ENCODE measurements around the gene MCOLN2.

The MCOLN2 gene

DNA sequence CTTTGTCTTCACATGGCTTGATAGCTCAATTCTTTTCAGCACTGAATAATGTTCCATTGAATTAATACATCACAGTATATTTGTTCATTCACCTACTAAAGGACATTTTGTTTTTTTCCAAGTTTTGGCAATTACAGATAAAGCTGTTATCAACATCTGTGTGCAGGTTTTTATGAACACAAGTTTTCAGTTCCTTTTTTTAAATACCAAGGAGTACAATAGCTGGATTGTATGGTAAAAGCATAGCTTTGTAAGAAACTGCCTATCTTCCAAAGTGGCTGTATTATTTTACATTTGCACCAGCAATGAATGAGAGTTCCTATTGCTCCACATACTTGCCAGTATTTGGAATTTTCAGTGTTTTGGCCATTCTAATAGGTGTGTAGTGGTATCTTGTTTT is 4.8 kb upstream of the MCOLN2 start:
- no peak for DNase-seq (ENCODE audit: low read depth, low spot score)
- H3K4me3 ChIP-seq (ENCODE audit: low read depth, low read length) = no peak overlapping the region
- ChIA-PET POLR2A (no interaction called here), CTCF (interaction anchor here (1.5 kb wide), 1 partner anchor 57 kb away, joined by 6 read pairs; no protein-coding TSS in a partner anchor)
- TF ChIP-seq, protein P1, sequence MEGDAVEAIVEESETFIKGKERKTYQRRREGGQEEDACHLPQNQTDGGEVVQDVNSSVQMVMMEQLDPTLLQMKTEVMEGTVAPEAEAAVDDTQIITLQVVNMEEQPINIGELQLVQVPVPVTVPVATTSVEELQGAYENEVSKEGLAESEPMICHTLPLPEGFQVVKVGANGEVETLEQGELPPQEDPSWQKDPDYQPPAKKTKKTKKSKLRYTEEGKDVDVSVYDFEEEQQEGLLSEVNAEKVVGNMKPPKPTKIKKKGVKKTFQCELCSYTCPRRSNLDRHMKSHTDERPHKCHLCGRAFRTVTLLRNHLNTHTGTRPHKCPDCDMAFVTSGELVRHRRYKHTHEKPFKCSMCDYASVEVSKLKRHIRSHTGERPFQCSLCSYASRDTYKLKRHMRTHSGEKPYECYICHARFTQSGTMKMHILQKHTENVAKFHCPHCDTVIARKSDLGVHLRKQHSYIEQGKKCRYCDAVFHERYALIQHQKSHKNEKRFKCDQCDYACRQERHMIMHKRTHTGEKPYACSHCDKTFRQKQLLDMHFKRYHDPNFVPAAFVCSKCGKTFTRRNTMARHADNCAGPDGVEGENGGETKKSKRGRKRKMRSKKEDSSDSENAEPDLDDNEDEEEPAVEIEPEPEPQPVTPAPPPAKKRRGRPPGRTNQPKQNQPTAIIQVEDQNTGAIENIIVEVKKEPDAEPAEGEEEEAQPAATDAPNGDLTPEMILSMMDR (IDR thresholded peaks at IDR 0.05; ENCODE audit: insufficient read depth, low read length, missing control alignments) = no peak

DNA sequence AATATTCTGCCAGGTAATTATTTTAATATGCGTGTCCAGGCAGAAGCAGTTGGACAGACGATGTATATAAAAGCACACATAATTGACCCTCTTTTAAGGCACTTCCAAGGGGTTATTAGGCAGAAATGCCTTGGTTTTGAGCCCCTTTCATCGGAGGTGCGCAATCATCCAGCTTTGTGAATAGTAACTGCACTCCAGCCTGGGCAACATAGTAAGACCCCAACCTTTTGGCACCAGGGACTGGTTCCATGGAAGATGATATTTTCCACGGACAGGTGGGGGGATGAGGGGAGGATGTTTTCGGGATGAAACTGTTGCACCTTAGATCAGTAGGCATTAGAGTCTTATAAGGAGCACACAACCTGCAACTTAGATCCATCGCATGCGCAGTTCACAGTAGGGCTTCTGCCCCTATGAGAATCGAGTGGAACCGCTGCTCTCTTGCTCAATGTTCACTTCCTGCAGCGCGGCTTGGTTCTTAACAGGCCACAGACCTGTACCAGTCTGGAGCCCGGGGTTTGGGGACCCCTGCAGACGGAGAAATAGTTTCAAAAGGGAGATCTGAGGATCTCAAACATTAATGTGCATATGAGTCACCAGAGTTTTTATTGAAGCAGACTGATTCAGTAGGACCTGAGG is 1.8 kb upstream of the MCOLN2 start:
- no peak for DNase-seq (ENCODE audit: low read depth, low spot score)
- no peak overlapping the region for H3K4me3 ChIP-seq (ENCODE audit: low read depth, low read length)
- POLR2A ChIA-PET = no interaction called here
- TF ChIP-seq, protein P1 (IDR thresholded peaks at IDR 0.05; ENCODE audit: insufficient read depth, low read length, missing control alignments) = no peak
- CTCF ChIA-PET = no interaction called here

DNA sequence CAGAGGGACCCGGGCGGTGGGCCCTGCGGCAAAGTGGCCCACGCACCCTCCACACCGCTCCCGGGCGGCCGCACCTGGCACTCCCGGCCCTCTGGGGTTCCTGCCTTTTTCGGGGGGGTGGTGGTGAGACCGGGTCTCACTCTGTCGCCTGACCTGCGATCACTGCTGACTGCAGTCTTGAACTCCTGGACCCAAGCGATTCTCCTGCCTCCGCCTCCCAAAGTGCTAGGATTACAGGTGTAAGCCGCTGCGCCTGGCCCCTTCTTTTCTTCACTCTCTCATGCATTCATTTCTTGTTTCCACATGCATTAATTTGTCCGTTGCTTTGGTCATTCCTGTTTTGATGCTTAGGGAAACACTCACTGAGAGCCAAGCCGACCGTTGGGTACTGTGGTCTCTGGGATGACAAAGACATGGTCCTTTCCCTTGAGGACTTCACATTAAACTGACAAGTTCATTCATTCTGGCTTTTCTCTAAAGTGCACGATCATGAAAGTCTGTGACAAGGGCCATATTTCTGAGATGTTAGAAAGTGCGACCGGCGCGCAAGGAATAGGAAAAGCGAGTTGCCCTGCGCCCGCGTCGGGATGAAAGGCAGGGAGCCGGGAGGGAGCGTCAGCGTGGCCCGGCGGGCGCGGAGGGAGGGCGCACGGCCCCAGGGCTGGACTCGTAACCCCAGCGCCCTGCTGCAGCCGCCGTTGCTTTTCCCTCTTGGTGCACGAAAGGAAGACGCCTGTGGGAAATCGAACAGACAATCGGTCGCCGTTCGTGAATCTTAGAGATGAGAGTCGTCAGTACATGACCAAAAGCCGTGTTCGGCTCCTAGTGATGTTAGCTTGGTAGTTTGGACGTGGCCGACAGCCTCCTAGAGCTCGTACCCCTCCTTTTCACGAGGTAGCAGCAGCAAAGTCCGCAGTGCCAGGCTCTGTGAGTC is 1.0 kb upstream of the MCOLN2 start:
- ChIA-PET POLR2A (no interaction called here), CTCF (interaction anchor here (2.4 kb wide), 1 partner anchor 53 kb away, joined by 7 read pairs; no protein-coding TSS in a partner anchor)
- no peak for DNase-seq (ENCODE audit: low read depth, low spot score)
- H3K4me3 ChIP-seq (ENCODE audit: low read depth, low read length) = peak overlapping the region; percentile 53
- TF ChIP-seq, protein P1 (IDR thresholded peaks at IDR 0.05; ENCODE audit: insufficient read depth, low read length, missing control alignments) = no peak

DNA sequence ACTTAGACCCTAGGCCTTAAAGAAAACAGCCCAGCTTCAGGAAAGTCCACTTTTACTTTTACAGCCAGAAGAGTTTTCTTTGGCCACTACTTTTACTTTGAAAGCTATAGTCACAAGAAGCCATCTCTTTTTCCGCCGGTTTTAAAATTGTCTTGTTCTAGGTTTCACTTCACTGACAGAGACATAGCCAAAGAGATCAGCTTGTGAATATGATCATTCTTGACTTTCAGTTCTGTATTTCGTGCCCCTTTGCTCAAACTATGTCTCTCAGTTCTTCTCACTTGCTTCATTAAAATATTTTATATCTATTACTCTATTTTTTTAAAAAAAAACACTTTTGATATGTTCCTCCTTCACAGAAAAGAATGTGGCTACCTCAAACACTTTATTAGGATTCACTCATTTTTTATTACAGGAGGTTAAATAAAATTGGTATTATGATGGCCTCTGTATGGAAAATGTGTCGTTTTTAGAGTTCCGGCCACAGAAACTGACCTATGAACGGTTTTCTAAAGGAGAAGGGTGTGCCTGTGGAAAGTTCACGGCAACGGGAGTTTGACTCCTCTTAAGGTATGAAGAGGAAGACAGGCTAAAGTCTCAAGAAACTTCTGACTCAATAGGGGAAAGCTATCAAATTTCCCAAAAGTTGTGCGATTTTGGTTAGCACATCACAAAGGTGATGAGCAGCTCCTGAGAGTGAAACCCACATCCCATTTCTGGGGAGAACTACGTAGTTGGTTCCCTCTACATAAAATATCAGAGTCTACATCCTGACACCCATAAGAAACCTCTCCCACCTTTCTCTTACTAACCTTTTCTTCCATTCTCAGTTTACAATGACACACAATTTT is 1.2 kb downstream of the MCOLN2 start:
- TF ChIP-seq, protein P1 (IDR thresholded peaks at IDR 0.05; ENCODE audit: insufficient read depth, low read length, missing control alignments) = no peak
- DNase-seq (ENCODE audit: low read depth, low spot score) = no peak
- H3K4me3 ChIP-seq (ENCODE audit: low read depth, low read length) = no peak overlapping the region
- ChIA-PET CTCF (interaction anchor here (2.4 kb wide), 1 partner anchor 51 kb away, joined by 7 read pairs; no protein-coding TSS in a partner anchor), POLR2A (no interaction called here)

DNA sequence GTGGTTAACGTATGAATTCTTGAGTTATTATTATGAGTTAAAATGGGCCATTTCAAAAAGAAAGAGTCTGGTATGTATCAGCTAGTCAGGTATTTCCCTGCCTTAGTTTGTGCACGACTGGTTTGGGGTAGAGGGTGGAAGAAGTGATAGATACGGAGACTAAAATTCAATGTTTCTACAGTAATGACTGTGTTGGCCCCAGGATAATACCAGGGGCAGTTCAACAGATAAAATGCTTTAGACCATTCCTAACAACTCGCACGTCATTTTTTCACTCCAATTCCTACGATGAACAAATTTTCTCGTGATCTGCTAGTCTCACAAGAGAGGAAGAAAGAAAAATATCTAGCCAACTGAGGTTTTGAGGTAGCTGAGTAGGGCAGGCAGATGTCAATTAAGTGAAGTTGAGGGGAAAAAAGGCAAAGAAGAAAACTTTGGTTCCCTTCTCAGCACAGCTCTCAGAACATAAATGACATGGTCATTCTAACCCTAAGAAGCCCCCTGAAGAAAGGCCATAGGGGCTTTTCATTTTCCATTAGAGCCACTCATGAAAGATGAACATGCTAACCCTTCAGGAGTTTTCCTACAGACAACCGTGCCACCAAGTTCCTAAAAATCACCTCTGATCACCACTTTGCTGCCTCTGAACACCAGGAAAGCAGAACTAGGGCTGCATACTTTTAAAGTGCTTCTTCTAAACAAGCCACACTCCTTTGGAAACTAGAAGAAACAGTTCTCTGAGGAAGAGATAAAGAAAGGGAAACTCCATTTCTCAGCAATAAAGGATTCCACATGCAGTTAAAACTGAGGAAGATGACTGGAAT is 5.6 kb downstream of the MCOLN2 start:
- H3K4me3 ChIP-seq (ENCODE audit: low read depth, low read length) = no peak overlapping the region
- DNase-seq (ENCODE audit: low read depth, low spot score) = no peak
- ChIA-PET POLR2A (no interaction called here), CTCF (interaction anchor here (0.9 kb wide), 1 partner anchor 268 kb away, joined by 3 read pairs; the partner anchor contains the start of gene C1orf52)
- TF ChIP-seq, protein P1 (IDR thresholded peaks at IDR 0.05; ENCODE audit: insufficient read depth, low read length, missing control alignments) = no peak
